GM12873 (cell line): Measurements from ENCODE around the gene ZNF559.

ENCODE experiments used
- CTCF ChIP-seq: IDR thresholded peaks from 2 replicates; pipeline ENCODE4 v1.5.1; 2012; ENCODE audit warnings: low read depth, mild to moderate bottlenecking, moderate library complexity, low read length, control low read depth; ENCODE audit not compliant: insufficient read depth; ENCODE audit errors: missing control alignments

The ZNF559 gene

GRCh38 chr19:9323919-9324583, at the start of gene ZNF559:
ZNF559 (plus strand) TSS chr19:9324179; CDS start chr19:9338550, 14,371 bp downstream.
- peak; percentile 48 for TF ChIP-seq CTCF

GRCh38 chr19:9289231-9289884, 34.6 kb upstream of the ZNF559 start:
- no peak for TF ChIP-seq CTCF

GRCh38 chr19:9295411-9295849, 28.5 kb upstream of the ZNF559 start:
- TF ChIP-seq CTCF: no peak

GRCh38 chr19:9296336-9296735, 27.6 kb upstream of the ZNF559 start:
- TF ChIP-seq CTCF: no peak

GRCh38 chr19:9306443-9306842, 17.5 kb upstream of the ZNF559 start:
- TF ChIP-seq CTCF: no peak

- TF ChIP-seq CTCF: no peak
Observed at GRCh38 chr19:9308091-9308770, 15.7 kb upstream of the ZNF559 start.
